Gastrocnemius medialis (tissue), 4 donors: ENCODE data around the gene TJP2. TPM values are rescaled to one million over a fixed set of nuclear protein-coding genes. Genes with fewer than 3 reads are reported as not detected.

Experiments
- ATAC-seq, 2 donors: fragments of 150-250 bp; one replicate each; pipeline ENCODE4 v1.9.1; 2016
- DNase-seq, 2 donors: peaks; one replicate each; pipeline ENCODE4 v3.0.0-alpha.2; 2019
- H3K27ac ChIP-seq, 4 donors: fragments of 200-600 bp; sonication (generic); 1 replicate in 1 of 4; 2 replicates in 3 of 4; pipeline ENCODE4 v1.5.1; 2016 to 2018; ENCODE audit warnings: mild to moderate bottlenecking in 2 of 4, moderate library complexity in 1 of 4
- H3K27me3 ChIP-seq, 3 donors: fragments of 200-600 bp; sonication (generic) in 2 of 3; 1 replicate in 1 of 3; 2 replicates in 2 of 3; pipeline versions ENCODE4 v1.5.1 to v1.6.0; 2016 to 2019; ENCODE audit warnings: mild to moderate bottlenecking in 1 of 3, moderate library complexity in 1 of 3
- H3K36me3 ChIP-seq, 2 donors: fragments of 200-600 bp; sonication (generic) in 1 of 2; one replicate each; pipeline ENCODE4 v1.5.1; 2017 to 2018
- H3K4me1 ChIP-seq, 2 donors: fragments of 200-600 bp; sonication (generic) in 1 of 2; one replicate each; pipeline ENCODE4 v1.5.1; 2016 to 2017; ENCODE audit warnings: mild to moderate bottlenecking in 2 of 2
- H3K4me3 ChIP-seq, 4 donors: fragments of 200-600 bp; sonication (generic) in 3 of 4; 1 replicate in 1 of 4; 2 replicates in 3 of 4; pipeline ENCODE4 v1.5.1; 2016 to 2019; ENCODE audit warnings: mild to moderate bottlenecking in 2 of 4
- H3K9me3 ChIP-seq, 3 donors: fragments of 200-600 bp; sonication (generic) in 2 of 3; 1 replicate in 1 of 3; 2 replicates in 2 of 3; pipeline ENCODE4 v1.5.1; 2016 to 2019
- POLR2A ChIP-seq, 2 donors: fragments of 450-650 bp; IDR thresholded peaks; one replicate each; pipeline ENCODE4 v1.6.1; 2017; ENCODE audit warnings: antibody characterized with exemption in 2 of 2, mild to moderate bottlenecking in 2 of 2, moderate library complexity in 2 of 2
- in situ Hi-C, 4 donors: fragments of 200-750 bp; cut with MboI; loops; one replicate each; pipeline versions ENCODE4 v1.15.0 to v1.8.0; 2017; ENCODE audit warnings: low sequenced_read_pairs in 4 of 4
- intact Hi-C: fragments of 100-400 bp; cut with DNase I; formaldehyde crosslinking; loops from one replicate; pipeline ENCODE4 v1.15.1; 2023; ENCODE audit warnings: low total_unique reads
- total RNA-seq, 4 donors: library from RNA; depleted of rRNA; stranded (reverse); fragments of >200 nt; gene quantifications; one replicate each; pipeline versions ENCODE4 v1.1.0 to v1.2.3, GENCODE V29; 2016
- TF ChIP-seq, protein P1 (sequence below), 5 experiments: fragments of 450-650 bp in 3 of 5; fragments of 200-600 bp in 2 of 5; sonication (generic) in 2 of 5; IDR thresholded peaks in 4 of 5; conservative IDR thresholded peaks in 1 of 5; 1 replicate in 4 of 5; 2 replicates in 1 of 5; pipeline ENCODE4 v1.5.1; 2016 to 2019; ENCODE audit warnings: antibody characterized with exemption in 5 of 5, mild to moderate bottlenecking in 3 of 5, moderate library complexity in 3 of 5

The TJP2 gene
- total RNA-seq, 4 donors from 2014 or later: 10.5 to 23.1 (median 17.6) TPM

DNA sequence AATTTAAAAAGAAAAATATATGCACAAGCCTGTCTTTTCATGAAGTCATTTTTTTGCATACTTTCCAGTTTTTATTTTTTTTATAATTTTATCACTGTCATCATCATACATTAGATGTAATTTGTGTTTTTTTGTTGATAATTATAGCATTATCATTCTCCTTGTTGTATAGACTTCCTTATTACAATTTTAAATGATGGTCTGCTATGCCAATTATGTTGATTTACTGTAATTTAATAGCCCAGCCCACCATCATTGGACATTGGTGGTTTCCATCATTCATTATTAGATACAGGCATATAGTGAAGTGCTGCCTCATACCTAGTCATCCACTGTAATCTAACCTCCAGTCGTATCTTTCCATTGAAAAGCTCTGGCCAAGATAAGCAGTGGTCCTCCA, 3.8 kb upstream of the TJP2 start:
- no peaks in the 10 kb centered on the region for H3K36me3 ChIP-seq
- intact Hi-C loops: loop anchor here (5.0 to 10.0 kb wide), 2 partner anchors 133 to 595 kb away; partner anchors contain the start of genes FXN and PTAR1
- no peaks in the 10 kb centered on the region for H3K9me3 ChIP-seq
- peak overlapping the region in 3 of 4 donors; percentile 45 to 60 (median 48) for H3K27ac ChIP-seq
- in situ Hi-C loops: loop anchor here in 1 of 4 donors (10.0 kb wide), 1 partner anchor 55 kb away; no protein-coding TSS in a partner anchor
- no peaks in the 10 kb centered on the region for H3K27me3 ChIP-seq
- ATAC-seq (no peak), DNase-seq (no peak)
- no peaks in the 10 kb centered on the region for H3K4me1 ChIP-seq
- H3K4me3 ChIP-seq: no peak overlapping the region
- no peak for TF ChIP-seq POLR2A (IDR thresholded peaks at IDR 0.05)
- TF ChIP-seq, protein P1, sequence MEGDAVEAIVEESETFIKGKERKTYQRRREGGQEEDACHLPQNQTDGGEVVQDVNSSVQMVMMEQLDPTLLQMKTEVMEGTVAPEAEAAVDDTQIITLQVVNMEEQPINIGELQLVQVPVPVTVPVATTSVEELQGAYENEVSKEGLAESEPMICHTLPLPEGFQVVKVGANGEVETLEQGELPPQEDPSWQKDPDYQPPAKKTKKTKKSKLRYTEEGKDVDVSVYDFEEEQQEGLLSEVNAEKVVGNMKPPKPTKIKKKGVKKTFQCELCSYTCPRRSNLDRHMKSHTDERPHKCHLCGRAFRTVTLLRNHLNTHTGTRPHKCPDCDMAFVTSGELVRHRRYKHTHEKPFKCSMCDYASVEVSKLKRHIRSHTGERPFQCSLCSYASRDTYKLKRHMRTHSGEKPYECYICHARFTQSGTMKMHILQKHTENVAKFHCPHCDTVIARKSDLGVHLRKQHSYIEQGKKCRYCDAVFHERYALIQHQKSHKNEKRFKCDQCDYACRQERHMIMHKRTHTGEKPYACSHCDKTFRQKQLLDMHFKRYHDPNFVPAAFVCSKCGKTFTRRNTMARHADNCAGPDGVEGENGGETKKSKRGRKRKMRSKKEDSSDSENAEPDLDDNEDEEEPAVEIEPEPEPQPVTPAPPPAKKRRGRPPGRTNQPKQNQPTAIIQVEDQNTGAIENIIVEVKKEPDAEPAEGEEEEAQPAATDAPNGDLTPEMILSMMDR (IDR thresholded peaks at IDR 0.05 in 4 of 5, conservative IDR thresholded peaks at IDR 0.05 in 1 of 5): no peak

DNA sequence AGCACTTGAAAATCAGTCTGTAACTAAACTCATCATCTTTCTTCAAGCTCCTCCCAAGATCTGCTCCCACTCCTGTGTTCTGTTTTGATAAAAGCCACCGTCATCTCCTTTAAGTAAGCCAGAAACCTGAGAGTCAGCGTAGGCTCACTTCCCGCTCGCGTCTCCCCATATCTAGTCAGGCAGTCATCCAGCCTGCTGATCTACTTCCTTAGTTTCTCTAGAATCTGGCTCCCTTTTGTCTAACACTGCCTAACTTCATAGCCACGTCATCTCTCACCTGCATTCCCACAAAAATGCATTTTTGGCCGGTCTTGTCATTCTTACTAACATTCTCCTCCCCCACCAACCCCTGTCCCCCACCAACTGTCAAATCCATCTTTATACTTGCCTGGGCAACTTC, 3.0 kb upstream of the TJP2 start:
- ATAC-seq: no peak
- no peaks in the 10 kb centered on the region for H3K27me3 ChIP-seq
- H3K9me3 ChIP-seq: no peaks in the 10 kb centered on the region
- TF ChIP-seq POLR2A (IDR thresholded peaks at IDR 0.05): peak in 1 of 2 donors; percentile 32
- TF ChIP-seq, protein P1 (IDR thresholded peaks at IDR 0.05 in 4 of 5, conservative IDR thresholded peaks at IDR 0.05 in 1 of 5): no peak
- no peaks in the 10 kb centered on the region for H3K36me3 ChIP-seq
- no peak for DNase-seq
- no peak overlapping the region for H3K4me3 ChIP-seq
- H3K4me1 ChIP-seq: peaks cover 0 to 5% of the 10 kb centered on the region in 2 donors
- in situ Hi-C loops: loop anchor here in 1 of 4 donors (10.0 kb wide), 1 partner anchor 56 kb away; no protein-coding TSS in a partner anchor
- H3K27ac ChIP-seq: peak overlapping the region in 3 of 4 donors; percentile 45 to 60 (median 48)
- intact Hi-C loops: loop anchor here (5.0 to 10.0 kb wide), 2 partner anchors 134 to 594 kb away; partner anchors contain the start of genes FXN and PTAR1

DNA sequence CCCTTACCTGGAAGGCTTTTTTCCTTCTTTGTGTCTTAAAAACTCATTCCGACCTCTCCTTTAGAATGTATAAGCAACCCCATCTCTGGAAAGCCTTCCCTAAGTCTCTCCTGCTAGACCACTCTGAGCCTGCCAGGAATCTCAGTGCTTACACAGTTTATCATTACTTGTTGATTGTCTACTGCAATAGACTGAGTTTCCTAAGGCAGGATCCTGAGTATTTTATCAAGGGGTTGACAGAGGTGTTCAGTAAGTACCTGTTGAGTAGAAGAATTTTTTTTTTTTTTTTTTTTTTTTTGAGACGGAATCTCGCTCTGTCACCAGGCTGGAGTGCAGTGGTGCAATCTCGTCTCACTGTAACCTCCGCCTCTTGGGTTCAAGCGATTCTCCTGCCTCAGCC, 2.6 kb upstream of the TJP2 start:
- in situ Hi-C loops (loop anchor here in 1 of 4 donors (10.0 kb wide), 1 partner anchor 57 kb away; no protein-coding TSS in a partner anchor), intact Hi-C loops (loop anchor here (5.0 to 10.0 kb wide), 2 partner anchors 134 to 593 kb away; partner anchors contain the start of genes FXN and PTAR1)
- no peaks in the 10 kb centered on the region for H3K36me3 ChIP-seq
- no peak overlapping the region for H3K4me3 ChIP-seq
- H3K27ac ChIP-seq: peak overlapping the region in 3 of 4 donors; percentile 36 to 55 (median 37)
- peaks cover 0 to 5% of the 10 kb centered on the region in 2 donors for H3K4me1 ChIP-seq
- TF ChIP-seq, protein P1 (IDR thresholded peaks at IDR 0.05 in 4 of 5, conservative IDR thresholded peaks at IDR 0.05 in 1 of 5): no peak
- no peak for TF ChIP-seq POLR2A (IDR thresholded peaks at IDR 0.05)
- no peaks in the 10 kb centered on the region for H3K27me3 ChIP-seq
- ATAC-seq (no peak), DNase-seq (no peak)
- H3K9me3 ChIP-seq: no peaks in the 10 kb centered on the region

DNA sequence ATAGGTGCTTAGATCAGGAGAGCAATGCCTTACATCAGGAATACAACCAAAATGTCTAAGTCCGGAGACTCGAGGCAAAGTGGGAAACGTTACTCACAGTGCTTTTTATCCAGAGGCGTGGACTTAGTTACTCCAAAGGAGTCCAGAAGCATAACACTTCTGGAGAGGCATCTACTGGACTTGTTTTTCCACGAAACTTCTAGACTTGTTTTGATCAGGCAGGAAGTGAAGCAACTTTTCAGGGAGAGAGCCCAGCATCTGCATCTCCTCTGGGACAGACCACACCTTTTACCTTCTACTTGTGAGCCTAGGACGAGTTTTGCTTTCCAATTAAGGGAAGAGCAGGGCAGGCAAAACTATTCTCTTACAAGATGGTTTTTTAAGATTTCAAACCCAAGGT, 1.2 kb upstream of the TJP2 start:
- intact Hi-C loops (loop anchor here (5.0 to 10.0 kb wide), 2 partner anchors 136 to 592 kb away; partner anchors contain the start of genes FXN and PTAR1), in situ Hi-C loops (loop anchor here in 1 of 4 donors (10.0 kb wide), 1 partner anchor 58 kb away; no protein-coding TSS in a partner anchor)
- H3K36me3 ChIP-seq: no peaks in the 10 kb centered on the region
- TF ChIP-seq, protein P1 (IDR thresholded peaks at IDR 0.05 in 4 of 5, conservative IDR thresholded peaks at IDR 0.05 in 1 of 5): no peak
- TF ChIP-seq POLR2A (IDR thresholded peaks at IDR 0.05): no peak
- ATAC-seq (no peak), DNase-seq (no peak)
- H3K4me3 ChIP-seq: no peak overlapping the region
- H3K4me1 ChIP-seq: peaks cover under 1 to 5% of the 10 kb centered on the region in 2 donors
- H3K9me3 ChIP-seq: no peaks in the 10 kb centered on the region
- peak overlapping the region in 3 of 4 donors; percentile 84 to 93 (median 86) for H3K27ac ChIP-seq
- H3K27me3 ChIP-seq: no peaks in the 10 kb centered on the region
